SU-DHL-6 (cell line): ENCODE measurements around the gene URB2.

Experiments
- EZH2phosphoT487 ChIP-seq: fragments of 200-600 bp; sonication (generic), shearing (Covaris generic); conservative IDR thresholded peaks from 2 replicates; pipeline ENCODE4 v1.6.1; 2018; ENCODE audit warnings: mild to moderate bottlenecking, antibody characterized with exemption, low read length, moderate library complexity, mixed read lengths
- TF ChIP-seq, protein P1 (sequence below): fragments of 200-600 bp; sonication (generic); IDR thresholded peaks from one replicate; pipeline ENCODE4 v1.5.1; 2017; ENCODE audit warnings: antibody characterized with exemption, mild to moderate bottlenecking, low read length, moderate library complexity; ENCODE audit not compliant: insufficient read depth, poor library complexity, severe bottlenecking

DNA sequence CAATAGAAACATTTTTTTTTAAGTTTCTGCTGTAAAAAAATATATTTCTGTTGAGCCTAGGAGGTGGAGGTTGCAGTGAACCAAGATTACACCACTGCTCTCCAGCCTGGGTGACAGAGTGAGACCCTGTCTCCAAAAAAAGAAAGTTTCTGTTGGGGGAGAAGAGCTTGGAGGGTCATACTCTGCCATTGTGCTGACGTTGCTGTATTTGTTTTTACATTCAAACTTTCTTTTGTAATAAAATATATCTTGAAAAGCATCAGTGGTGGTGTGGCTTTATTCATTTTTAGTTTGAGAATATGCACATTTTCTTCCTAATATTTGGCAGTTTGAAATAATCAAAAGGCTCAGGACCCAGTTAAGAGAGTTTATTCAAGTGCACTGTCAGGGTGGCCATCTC, 64.6 kb downstream of the URB2 start:
- TF ChIP-seq, protein P1, sequence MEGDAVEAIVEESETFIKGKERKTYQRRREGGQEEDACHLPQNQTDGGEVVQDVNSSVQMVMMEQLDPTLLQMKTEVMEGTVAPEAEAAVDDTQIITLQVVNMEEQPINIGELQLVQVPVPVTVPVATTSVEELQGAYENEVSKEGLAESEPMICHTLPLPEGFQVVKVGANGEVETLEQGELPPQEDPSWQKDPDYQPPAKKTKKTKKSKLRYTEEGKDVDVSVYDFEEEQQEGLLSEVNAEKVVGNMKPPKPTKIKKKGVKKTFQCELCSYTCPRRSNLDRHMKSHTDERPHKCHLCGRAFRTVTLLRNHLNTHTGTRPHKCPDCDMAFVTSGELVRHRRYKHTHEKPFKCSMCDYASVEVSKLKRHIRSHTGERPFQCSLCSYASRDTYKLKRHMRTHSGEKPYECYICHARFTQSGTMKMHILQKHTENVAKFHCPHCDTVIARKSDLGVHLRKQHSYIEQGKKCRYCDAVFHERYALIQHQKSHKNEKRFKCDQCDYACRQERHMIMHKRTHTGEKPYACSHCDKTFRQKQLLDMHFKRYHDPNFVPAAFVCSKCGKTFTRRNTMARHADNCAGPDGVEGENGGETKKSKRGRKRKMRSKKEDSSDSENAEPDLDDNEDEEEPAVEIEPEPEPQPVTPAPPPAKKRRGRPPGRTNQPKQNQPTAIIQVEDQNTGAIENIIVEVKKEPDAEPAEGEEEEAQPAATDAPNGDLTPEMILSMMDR, result no peak
- TF ChIP-seq EZH2phosphoT487, result no peak
